NCI-H1048 (cell line): Measurements from ENCODE around the gene KDM4E.
"Not testable (repeated sequence)": the region's sequence is repeated elsewhere in the genome, so short reads cannot be mapped to it uniquely, and the experiment has no call there.

Source experiments
- DNase-seq: peaks from one replicate; lab custom pipeline; 2025; lab: John Stamatoyannopoulos, UW

The KDM4E gene

DNA sequence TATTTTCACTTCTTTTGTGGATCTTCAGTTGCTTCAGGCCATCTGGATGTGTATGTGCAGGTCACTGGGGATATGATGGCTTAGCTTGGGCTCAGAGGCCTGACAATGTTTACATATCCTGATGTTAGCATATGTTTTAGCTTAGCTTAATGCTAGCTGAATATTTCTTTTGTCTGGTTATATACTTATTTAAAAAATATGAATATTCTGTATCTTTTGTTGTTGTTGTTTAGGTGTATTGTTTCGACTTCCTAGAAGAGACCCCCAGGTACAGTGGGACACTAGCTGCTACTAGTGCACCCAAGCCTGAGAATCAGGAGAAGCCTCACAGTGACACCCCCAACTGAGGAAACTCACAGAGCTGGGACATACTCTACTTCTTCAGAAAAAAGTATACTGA lies at the start of gene KDM4E:
TSS of gene KDM4E (plus strand) at position 301 of the 400 bp plus-strand sequence. CDS start 300 bp downstream, outside the sequence.
- DNase-seq: no peak

DNA sequence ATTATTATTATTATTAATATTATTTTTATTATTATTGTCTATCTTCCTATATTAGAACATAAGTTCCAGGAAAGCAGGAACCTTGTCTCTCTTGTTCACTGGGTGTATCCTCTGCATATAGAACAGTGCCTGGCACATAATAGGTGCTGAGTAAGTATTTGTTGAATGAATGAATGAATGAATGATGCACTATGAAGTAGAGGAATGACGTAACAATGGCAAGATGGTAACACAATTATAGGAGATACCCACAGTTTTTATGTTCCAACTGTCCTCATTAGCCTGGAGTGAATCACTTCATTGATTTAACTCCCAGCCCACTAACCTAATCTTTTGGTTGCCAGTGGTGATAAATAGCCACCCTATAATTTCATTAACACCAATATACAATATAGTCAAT lies 49.5 kb upstream of the KDM4E start:
- DNase-seq: no peak

DNA sequence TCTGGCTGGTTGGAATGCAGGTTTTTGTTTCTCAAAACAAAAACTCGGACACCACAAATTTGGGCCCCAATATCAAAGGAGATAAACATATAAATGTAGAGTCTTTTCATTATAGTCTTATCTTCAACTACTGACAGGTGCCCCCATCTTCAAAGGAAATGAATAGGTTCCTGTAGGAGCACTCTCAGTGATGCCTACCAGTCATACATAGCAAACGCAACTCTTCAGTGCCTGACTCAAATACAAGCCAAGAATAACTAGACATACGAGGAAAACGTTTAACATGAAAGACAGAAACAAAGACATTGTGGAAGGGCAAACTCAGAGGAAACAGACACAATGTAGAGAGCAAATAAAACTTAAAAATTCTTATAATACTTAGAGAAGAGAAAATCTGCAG lies 37.7 kb upstream of the KDM4E start:
- no peak for DNase-seq

DNA sequence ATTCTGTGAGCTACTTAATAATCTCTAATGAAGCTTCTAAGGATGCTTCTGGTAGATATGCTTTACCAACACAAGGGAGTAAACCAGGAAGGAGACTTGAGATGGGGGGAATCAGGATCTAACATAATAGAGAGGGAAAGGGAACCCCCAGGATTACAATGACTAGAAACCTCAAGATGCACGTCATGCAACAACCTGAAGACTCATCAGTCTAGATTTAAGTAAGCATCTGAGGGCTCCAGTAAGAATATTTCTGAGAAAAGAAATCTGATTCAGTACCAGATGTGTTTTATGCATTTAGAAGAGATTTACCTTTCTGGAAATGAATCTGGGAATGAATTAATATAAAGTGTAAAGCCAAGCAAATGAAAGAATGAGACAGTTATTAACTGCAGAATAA lies 36.3 kb upstream of the KDM4E start:
- DNase-seq: no peak

DNA sequence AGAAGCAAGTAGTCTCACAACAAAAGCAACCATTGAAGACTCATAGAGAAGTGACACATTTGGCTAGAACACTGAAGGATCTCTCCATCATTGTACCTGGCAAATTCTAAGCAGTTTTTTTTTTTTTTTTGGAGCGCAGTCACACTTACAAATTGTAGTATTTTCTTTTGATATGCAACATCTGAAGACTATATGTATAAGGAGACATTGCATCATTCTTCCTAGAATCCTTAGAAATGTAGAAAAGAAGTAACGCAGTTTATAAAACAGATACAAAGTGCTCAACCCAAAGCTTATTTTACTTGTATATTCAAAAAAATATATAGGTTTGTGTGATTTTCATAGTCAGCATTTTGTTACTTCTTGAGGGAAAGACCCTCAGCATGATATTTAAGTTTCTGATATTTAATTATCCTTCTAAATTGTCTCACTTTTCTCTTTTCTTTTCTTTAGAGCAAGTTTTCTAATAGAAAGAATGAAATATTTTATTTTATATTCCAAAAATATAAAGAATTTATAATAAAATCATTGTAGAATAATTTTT lies 31.6 kb upstream of the KDM4E start:
- no peak for DNase-seq

DNA sequence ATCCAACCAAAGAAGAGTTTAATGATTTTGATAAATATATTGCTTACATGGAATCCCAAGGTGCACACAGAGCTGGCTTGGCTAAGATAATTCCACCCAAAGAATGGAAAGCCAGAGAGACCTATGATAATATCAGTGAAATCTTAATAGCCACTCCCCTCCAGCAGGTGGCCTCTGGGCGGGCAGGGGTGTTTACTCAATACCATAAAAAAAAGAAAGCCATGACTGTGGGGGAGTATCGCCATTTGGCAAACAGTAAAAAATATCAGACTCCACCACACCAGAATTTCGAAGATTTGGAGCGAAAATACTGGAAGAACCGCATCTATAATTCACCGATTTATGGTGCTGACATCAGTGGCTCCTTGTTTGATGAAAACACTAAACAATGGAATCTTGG lies 27.6 kb upstream of the KDM4E start:
- DNase-seq: no peak

DNA sequence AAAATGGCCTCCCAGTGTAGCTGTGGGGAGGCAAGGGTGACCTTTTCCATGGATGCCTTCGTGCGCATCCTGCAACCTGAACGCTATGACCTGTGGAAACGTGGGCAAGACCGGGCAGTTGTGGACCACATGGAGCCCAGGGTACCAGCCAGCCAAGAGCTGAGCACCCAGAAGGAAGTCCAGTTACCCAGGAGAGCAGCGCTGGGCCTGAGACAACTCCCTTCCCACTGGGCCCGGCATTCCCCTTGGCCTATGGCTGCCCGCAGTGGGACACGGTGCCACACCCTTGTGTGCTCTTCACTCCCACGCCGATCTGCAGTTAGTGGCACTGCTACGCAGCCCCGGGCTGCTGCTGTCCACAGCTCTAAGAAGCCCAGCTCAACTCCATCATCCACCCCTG lies 26.8 kb upstream of the KDM4E start:
- no peak for DNase-seq

DNA sequence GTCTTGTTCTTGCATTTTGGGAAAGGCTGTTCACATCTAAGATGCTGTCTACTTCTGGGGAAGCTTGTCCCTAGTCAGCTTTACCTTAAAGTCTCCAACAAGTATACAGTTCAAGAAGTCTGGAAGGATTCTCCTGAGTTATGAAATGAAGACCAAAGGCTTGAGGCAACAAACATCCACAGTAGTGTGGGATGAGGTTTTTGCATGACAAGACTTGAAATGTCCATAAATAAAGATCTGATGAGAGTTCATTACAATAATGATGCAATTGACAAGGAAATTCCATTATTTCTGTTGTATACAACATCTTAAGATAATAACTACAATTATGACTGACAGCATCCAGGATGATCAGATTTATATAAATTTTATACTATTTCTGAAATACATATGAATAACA lies 21.3 kb upstream of the KDM4E start:
- DNase-seq: no peak

DNA sequence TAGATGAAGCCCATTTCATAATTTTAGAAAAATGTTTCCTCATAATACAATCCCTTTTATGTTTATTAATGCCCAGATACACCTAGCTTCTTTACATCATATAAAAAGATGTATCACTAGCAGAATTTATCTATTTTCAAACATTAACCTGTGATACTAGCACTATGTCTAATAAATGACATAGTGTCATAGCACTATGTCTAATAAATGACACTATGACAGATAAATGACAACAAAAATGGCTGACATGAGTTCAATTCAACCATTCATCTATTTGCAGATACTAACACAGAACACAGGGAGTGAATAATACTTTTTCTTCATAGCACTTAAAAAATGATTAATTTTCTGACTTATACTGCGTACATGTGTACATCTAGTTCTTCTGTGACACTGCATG lies 19.4 kb upstream of the KDM4E start:
- no peak for DNase-seq

DNA sequence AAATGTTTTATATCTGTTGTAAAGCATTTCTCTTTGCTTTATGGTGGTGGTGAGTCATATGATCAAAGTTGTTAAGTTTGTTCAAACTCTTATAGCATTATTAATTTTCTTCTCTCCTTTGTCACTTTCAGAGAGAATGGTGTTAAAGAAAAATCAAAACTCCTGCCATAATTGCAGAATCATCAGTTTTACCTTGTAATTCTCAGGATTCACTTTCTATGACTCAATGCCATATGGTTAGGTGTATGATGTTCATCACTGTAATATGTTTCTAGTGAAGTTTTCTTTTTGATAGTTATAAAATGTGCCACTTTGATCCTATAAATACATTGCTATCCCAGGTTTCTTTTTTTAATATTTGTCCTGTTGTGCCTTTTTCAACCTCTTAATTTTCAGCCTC lies 13.7 kb upstream of the KDM4E start:
- no peak for DNase-seq

DNA sequence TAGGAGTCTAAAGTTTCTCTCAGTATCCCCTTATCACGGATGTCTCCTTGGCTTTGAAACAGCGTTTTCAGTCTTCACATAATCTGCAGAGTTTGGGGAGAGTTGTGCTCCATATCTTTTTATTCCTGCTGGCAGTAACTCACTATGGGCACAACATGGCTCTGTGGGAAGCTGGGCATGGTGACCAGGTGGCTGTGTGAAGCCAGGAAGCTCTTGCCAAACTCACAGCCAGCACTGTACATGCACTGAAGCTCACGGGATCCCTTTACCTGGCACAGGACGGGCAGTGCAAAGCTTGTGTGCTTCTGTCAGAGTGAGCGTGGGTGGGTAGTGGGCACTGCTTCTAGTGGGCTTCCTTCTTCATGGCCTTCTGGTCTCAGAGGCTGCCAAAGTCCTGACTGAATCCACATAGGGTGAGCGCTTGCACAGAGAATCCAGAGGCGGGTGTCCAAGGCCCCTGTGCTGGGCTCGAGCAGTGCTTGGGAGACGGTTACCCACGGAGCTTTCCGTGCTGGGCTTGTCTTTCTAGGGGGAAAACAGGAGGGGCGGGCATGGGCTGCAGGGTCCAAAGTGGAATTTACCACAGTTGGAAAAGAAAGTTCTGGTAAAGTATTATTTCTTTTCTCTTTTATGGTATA lies 10.8 kb upstream of the KDM4E start:
- no peak for DNase-seq

DNA sequence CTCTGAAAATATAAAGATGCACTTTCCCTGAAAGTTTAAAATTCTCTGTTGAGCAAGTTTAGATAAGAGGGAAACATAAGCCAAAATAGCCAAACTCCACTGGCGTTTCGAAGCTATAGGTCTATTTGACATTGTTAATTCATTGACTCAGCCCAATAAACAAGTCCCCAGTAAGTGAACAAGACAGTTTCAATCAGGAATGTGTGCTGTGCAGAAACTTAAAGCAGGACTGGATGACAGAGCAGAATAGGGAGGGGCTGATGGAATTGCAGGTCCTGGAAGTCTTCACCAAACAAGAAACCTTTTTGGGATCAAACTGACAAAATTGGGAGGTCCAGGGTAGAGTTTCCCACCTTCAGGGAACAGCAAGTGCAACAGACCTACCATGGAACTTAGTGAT lies 8.9 kb upstream of the KDM4E start:
- no peak for DNase-seq

DNA sequence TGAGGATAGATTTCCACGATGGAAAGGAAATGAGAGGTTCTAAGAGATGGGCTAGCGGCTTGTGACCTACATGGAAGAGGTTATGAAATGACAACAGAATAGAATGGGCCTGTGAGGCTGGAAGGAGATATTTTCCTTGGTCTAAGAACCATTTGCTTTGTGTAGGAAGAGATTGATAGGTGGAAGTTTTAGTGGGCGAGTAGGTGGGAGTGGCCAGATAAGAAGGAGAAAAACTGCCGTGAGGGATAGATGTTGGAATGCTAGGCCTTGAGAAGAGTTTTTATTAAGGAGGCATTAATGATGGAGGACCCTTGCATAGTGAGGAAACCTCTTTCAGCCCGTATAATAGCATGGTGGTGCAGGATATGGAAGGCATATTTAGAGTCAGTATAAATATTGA lies 3.6 kb upstream of the KDM4E start:
- DNase-seq: not testable (repeated sequence)

DNA sequence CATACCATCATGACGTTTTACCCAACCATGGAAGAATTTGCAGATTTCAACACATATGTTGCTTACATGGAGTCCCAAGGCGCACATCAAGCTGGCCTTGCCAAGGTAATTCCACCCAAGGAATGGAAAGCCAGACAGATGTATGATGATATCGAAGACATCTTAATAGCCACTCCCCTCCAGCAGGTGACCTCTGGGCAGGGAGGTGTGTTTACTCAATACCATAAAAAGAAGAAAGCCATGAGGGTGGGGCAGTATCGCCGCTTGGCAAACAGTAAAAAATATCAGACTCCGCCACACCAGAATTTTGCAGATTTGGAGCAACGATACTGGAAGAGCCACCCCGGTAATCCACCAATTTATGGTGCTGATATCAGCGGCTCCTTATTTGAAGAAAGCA lies 536 bp downstream of the KDM4E start:
- DNase-seq: not testable (repeated sequence)

DNA sequence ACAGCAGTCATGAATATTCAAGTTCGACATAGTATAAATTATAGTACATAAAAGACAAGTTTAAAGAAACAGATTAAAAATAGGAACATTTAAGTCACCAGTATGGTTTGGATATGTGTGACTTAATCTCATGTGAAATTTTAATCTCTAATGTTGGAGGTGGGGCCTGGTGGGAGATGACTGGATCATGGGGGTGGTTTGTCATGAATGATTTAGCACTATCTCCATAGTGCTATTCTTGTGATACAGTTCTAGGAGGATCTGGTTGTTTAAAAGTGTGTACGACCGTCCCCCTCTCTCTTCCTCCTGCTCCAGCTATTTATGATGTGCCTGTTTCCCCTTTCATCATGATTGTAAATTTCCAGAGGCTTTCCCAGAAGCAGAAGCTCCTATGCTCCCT lies 3.3 kb downstream of the KDM4E start:
- no peak for DNase-seq

DNA sequence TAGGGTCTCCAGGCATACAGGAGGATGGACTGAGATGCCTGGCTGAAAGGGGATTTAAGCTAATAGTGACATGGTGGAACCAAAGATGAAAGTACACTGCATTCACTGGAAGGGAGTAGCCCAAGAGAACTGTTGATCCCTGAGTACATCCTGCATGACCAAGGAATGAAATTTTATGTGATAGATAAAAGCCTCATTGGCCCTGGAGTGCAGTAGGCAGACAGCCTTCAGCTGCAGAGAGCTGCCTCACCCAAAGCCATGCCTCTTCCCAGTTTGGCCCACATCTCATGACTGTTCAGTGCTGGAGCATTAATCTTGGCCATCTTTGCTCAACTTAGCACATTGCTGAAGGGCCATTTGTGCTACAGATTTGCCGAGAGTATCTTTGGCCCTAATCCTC lies 8.0 kb downstream of the KDM4E start:
- no peak for DNase-seq

DNA sequence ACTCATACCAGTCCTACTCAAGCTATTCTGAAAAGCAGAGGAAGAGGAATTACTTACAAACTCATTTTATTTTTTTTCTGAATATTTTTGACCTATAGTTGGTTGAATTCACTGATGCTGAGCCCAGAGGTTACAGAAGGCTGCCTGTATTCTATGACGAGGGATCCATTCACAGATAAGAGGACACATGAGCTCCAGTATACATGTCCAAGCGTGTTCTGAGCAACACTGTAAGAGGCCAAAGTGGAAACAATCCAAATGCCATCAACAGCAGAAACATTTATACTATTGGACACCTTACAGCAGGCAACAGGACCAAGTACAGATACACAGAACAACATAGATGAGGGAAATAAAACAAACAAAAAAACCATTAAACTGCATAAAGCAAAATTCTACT lies 10.3 kb downstream of the KDM4E start:
- DNase-seq: no peak

DNA sequence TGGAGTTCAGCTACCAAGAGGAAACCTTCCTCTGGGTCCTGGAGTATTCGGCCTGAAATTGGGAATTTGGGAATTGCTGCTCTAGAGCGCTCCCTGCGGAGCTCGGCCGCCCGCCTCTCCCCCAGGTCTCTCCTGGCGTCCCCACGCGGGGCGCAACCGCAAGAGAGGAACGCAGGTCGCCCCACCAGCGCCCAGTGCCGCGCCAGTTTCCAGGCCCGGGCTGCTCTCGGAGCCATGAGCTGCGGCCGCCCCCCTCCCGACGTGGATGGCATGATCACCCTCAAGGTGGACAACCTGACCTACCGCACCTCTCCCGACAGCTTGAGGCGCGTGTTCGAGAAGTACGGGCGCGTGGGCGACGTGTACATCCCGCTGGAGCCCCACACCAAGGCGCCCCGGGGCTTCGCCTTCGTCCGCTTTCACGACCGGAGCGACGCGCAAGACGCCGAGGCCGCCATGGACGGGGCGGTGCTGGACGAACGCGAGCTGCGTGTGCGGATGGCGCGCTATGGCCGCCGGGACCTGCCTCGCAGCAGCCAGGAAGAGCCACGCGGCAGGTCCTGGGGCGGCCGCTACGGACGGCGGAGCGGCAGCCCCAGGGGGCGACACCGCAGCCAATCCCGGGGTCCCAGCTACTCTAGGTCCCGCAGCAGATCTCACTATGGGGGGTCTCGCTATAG lies 12.4 kb downstream of the KDM4E start:
- not testable (repeated sequence) for DNase-seq

DNA sequence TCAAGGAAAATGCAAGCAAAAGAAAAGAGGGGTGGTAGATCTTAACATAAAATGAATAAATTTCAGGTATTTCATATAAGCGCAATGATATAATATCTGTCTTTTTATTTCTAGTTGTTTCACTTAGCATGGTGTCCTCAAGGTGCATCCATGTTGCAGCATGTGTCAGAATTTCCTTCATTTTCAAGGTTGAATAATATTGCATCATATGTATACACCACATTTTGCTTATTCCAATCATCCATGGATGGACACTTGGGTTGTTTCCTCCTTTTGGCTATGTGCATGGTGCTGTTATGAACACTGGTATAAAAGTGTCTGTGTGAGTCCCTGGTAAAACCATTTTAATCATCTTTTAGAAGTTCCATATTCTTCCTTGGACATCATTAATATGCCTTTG lies 17.2 kb downstream of the KDM4E start:
- no peak for DNase-seq

DNA sequence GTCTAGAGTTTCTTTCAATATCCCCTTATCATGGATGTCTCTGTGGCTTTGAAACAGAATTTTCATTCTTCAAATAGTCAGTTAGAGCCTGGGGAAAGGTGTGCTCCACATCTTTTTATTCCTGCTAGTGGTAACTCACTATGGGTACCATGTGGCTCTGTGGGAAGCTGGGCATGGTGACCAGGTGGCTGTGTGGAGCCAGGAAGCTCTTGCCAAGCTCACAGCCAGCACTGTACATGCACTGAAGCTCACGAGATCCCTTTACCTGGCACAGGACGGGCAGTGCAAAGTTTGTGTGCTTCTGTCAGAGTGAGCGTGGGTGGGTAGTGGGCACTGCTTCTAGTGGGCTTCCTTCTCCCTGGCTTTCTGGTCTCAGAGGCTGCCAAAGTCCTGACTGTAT lies 17.8 kb downstream of the KDM4E start:
- DNase-seq: no peak

DNA sequence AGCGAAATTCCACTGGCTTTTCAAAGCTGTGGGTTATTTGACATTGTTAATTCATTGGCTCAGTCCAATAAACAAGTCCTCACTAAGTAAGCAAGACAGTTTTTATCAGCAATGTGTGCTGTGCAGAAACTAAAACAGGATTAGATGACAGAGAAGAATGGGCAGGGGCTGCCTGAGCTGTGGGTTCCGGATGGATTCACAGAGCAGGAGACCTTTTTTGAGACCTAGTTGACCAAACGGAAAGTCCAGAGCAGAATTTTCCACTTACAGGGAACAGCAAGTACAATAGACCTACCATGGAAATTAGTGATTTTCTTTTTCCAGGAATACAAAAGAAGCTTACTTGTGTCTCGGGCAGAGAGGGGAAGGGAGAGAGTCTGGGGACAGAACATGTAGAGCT lies 19.0 kb downstream of the KDM4E start:
- DNase-seq: no peak

DNA sequence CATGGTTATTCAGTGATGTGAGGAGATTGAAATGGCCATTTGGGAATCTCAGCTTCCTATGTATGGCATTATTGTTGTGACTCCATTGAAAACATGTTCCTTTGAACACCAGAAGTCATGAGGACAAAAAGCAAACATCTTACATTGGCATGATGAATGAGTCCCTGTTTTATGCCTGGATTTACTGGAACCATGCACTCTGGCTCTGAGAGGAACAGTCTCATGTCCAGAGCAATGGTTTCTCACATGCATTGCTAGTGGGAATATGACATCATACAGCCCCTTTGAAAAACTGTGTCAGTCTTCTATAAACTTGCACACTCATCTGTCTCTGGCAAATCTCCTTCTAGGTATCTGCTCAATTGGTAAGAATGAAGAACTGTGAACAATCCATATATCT lies 20.8 kb downstream of the KDM4E start:
- DNase-seq: no peak

DNA sequence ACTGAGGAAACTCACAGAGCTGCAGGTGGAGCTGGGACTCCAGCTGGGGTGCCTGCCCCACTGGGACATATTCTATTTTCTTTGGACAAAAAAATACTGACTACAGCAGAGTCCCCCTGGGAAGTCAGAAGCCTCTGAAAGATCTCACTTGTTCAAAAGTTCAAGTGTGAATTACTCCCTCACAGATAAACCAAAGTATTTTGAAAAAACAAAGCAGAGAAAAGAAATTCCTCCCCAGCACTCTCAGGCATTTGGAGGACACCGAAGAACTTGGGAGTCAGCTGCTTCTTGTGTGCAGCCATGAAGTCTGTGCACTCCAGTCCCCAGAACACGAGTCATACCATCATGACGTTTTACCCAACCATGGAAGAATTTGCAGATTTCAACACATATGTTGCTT lies 24.1 kb downstream of the KDM4E start, which contains the start of gene KDM4F:
TSS of gene KDM4F (plus strand) at position 301 of the 400 bp plus-strand sequence.
- not testable (repeated sequence) for DNase-seq
